Upper lobe of left lung (tissue), 4 donors: ENCODE measurements around the gene ASIC2.

Source experiments
- POLR2A ChIP-seq, 4 donors: fragments of 450-650 bp; IDR thresholded peaks; one replicate each; pipeline ENCODE4 v1.5.1; 2016 to 2017; ENCODE audit warnings: antibody characterized with exemption in 4 of 4, mild to moderate bottlenecking in 2 of 4
- POLR2AphosphoS5 ChIP-seq, 2 donors: sonication (generic); formaldehyde crosslinking; IDR thresholded peaks; one replicate each; pipeline ENCODE4 v1.5.1; 2017; ENCODE audit warnings: antibody characterized with exemption in 2 of 2
- TF ChIP-seq, protein P1 (sequence below), 6 experiments: fragments of 450-650 bp in 4 of 6; fragments of 200-600 bp in 2 of 6; sonication (generic) in 2 of 6; IDR thresholded peaks; one replicate each; pipeline ENCODE4 v1.5.1; 2016 to 2019; ENCODE audit warnings: antibody characterized with exemption in 6 of 6

GRCh38 chr17:33007186-33007585 is 285.9 kb downstream of the ASIC2 start:
- TF ChIP-seq POLR2AphosphoS5 (IDR thresholded peaks at IDR 0.05) (no peak), POLR2A (IDR thresholded peaks at IDR 0.05) (no peak)
- TF ChIP-seq, protein P1, sequence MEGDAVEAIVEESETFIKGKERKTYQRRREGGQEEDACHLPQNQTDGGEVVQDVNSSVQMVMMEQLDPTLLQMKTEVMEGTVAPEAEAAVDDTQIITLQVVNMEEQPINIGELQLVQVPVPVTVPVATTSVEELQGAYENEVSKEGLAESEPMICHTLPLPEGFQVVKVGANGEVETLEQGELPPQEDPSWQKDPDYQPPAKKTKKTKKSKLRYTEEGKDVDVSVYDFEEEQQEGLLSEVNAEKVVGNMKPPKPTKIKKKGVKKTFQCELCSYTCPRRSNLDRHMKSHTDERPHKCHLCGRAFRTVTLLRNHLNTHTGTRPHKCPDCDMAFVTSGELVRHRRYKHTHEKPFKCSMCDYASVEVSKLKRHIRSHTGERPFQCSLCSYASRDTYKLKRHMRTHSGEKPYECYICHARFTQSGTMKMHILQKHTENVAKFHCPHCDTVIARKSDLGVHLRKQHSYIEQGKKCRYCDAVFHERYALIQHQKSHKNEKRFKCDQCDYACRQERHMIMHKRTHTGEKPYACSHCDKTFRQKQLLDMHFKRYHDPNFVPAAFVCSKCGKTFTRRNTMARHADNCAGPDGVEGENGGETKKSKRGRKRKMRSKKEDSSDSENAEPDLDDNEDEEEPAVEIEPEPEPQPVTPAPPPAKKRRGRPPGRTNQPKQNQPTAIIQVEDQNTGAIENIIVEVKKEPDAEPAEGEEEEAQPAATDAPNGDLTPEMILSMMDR (IDR thresholded peaks at IDR 0.05): no peak
